ENCODE data around the gene RPL11.
"Not testable (repeated sequence)": the region's sequence is repeated elsewhere in the genome, so short reads cannot be mapped to it uniquely, and the experiment has no call there.

Gene RPL11

GRCh38 chr1:23732363-23733224, 41.0 kb downstream of the RPL11 start:
- DNase-seq: no peak
- Mint-ChIP-seq H3K36me3 (ENCODE audit: low read depth) (no peaks in the 10 kb centered on the region), H3K9me3 (no peaks in the 10 kb centered on the region), H3K4me1 (peaks cover 38% of the 10 kb centered on the region), H3K4me3 (no peak overlapping the region), H3K27ac (peak overlapping the region; percentile 61), H3K27me3 (no peaks in the 10 kb centered on the region)
- ATAC-seq: no peak

DNA sequence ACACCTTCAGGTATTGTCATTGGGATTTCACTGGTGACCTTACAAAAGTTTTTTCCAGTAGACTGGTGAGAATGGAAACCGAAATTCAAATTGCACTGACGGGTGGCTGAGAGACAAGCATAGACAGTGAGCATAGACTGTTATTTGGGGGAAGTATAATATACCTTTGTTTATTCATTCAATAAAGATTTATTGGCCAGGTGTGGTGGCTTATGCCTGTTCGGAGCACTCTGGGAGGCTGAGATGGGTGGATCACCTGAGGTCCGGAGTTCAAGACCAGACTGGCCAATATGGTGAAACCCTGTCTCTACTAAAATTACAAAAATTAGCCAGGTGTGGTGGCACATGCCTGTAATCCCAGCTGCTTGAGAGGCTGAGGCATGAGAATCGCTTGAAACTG, 41.7 kb downstream of the RPL11 start:
- peaks cover 32% of the 10 kb centered on the region for H3K4me1 Mint-ChIP-seq
- H3K27ac Mint-ChIP-seq; H3K4me3 Mint-ChIP-seq; ATAC-seq; H3K36me3 Mint-ChIP-seq (ENCODE audit: low read depth); H3K27me3 Mint-ChIP-seq; DNase-seq; H3K9me3 Mint-ChIP-seq: not testable (repeated sequence)

- Mint-ChIP-seq H3K9me3 (no peaks in the 10 kb centered on the region), H3K27ac (no peak overlapping the region), H3K27me3 (no peaks in the 10 kb centered on the region), H3K4me1 (peaks cover 21% of the 10 kb centered on the region), H3K36me3 (ENCODE audit: low read depth) (no peaks in the 10 kb centered on the region), H3K4me3 (no peak overlapping the region)
- ATAC-seq (peak; percentile 89), DNase-seq (no peak)
Observed at GRCh38 chr1:23736437-23737134, 45.0 kb downstream of the RPL11 start.

- Mint-ChIP-seq H3K27ac (no peak overlapping the region), H3K9me3 (no peaks in the 10 kb centered on the region), H3K27me3 (no peaks in the 10 kb centered on the region), H3K4me3 (peak overlapping the region; percentile 86), H3K4me1 (peaks cover 34% of the 10 kb centered on the region), H3K36me3 (ENCODE audit: low read depth) (peaks cover 21% of the 10 kb centered on the region)
- ATAC-seq (no peak), DNase-seq (no peak)
Observed at GRCh38 chr1:23741609-23742008, 50.0 kb downstream of the RPL11 start.

DNA sequence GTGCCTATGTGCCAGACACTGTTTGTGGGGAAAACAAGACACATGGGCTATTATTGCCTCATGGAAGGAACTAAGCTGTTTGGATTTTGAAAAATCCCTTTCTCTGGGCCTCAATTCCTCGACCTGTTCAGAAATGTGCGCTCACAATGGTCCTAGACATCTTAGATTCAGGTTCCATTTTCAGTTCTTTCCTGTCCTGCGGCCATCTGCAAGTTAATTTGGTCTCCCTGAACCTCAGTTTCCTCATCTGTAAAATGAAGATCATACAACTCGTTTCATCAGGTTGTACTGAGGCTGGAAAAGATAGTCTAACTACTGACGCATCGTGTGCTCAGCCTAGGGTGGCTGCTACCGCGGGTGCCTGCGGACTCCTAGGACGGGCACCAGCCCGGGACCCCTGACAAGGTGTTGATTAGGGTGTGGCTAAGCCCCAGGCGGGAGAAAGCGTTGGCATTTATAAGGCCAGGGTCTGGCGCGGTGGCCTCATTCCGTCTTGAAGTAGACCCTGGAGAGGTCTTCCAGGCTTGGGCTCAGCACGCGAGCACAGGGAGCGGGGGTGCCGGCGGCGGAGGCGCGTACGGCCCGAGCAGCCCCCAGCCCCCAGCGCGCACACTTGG, 51.2 kb downstream of the RPL11 start:
- H3K27ac Mint-ChIP-seq: peak overlapping the region; percentile 83
- H3K4me1 Mint-ChIP-seq: peaks cover 40% of the 10 kb centered on the region
- no peaks in the 10 kb centered on the region for H3K27me3 Mint-ChIP-seq
- ATAC-seq: peak; percentile 57
- H3K36me3 Mint-ChIP-seq (ENCODE audit: low read depth): peaks cover 26% of the 10 kb centered on the region
- no peaks in the 10 kb centered on the region for H3K9me3 Mint-ChIP-seq
- H3K4me3 Mint-ChIP-seq: peak overlapping the region; percentile 86
- peak; percentile 44 for DNase-seq

- Mint-ChIP-seq H3K27ac (peak within 1 kb of the TSS; percentile 83), H3K36me3 (ENCODE audit: low read depth) (peaks cover 26% of the 10 kb centered on the region), H3K27me3 (no peaks in the 10 kb centered on the region), H3K4me3 (peak within 1 kb of the TSS; percentile 90), H3K9me3 (no peaks in the 10 kb centered on the region), H3K4me1 (peaks cover 48% of the 10 kb centered on the region)
- DNase-seq (peak; percentile 82), ATAC-seq (peak; percentile 95)
Observed at GRCh38 chr1:23743287-23744152, 51.9 kb downstream of the RPL11 start, which contains the start of gene ELOA. Gene ELOA, plus strand, starts transcription at chr1:23743471. Its CDS starts 33 bp downstream, at chr1:23743504.

DNA sequence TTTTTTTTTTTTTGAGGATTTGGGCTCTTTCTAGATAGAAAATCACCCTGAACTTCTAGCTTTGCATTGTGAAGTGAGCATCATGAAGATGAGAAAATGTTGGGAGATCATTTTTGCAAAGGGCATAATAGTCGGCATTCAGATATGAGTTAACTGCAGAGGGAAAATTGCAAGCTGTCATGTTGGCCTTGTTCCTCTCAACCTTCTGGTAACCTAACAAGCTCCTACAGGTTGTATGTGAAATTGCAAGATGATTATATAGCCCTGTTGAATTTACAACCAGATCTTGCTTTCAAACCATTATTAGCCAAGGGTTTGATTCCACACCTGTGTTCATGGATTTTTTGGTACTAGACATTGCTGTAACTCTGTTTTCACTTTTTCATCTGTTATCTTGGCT, 53.9 kb downstream of the RPL11 start:
- Mint-ChIP-seq H3K27ac (peak overlapping the region; percentile 31), H3K27me3 (no peaks in the 10 kb centered on the region), H3K9me3 (no peaks in the 10 kb centered on the region), H3K4me1 (peaks cover 52% of the 10 kb centered on the region), H3K4me3 (peak overlapping the region; percentile 90), H3K36me3 (ENCODE audit: low read depth) (peaks cover 36% of the 10 kb centered on the region)
- DNase-seq (no peak), ATAC-seq (no peak)

All from activated naive CD8-positive, alpha-beta T cell treated with anti-CD3 and anti-CD28 coated beads, Interleukin-2, amount 50 U/mL, for 24 hours (primary cell).